Hematopoietic multipotent progenitor cell treated with erythropoietin and hydrocortisone succinate and interleukin-3 and kit ligand, for 15 days (in vitro differentiated cells): Measurements from ENCODE around the gene OR5K2.

Source experiments
- DNase-seq: peaks from one replicate; pipeline ENCODE4 v3.0.0-alpha.2; 2015; ENCODE audit warnings: low spot score

Gene OR5K2

GRCh38 chr3:98497381-98497780 lies at the start of gene OR5K2:
TSS of gene OR5K2 (plus strand) at chr3:98497681. CDS start at chr3:98497681, 0 bp downstream.
- DNase-seq: no peak

- DNase-seq: no peak
Observed at GRCh38 chr3:98449606-98450193, 47.8 kb upstream of the OR5K2 start.

- DNase-seq: no peak
Observed at GRCh38 chr3:98450372-98450771, 47.1 kb upstream of the OR5K2 start.

- no peak for DNase-seq
Observed at GRCh38 chr3:98453827-98454226, 43.7 kb upstream of the OR5K2 start.

- DNase-seq: no peak
Observed at GRCh38 chr3:98454929-98455328, 42.6 kb upstream of the OR5K2 start.

- DNase-seq: no peak
Observed at GRCh38 chr3:98457543-98457942, 39.9 kb upstream of the OR5K2 start.

- no peak for DNase-seq
Observed at GRCh38 chr3:98460220-98460619, 37.3 kb upstream of the OR5K2 start.

GRCh38 chr3:98462901-98463300 lies 34.6 kb upstream of the OR5K2 start, which contains the start of gene OR5K1:
TSS of gene OR5K1 (plus strand) at chr3:98463201. CDS start at chr3:98469577, 6,376 bp downstream.
- no peak for DNase-seq

GRCh38 chr3:98482717-98483482 lies 14.6 kb upstream of the OR5K2 start:
- no peak for DNase-seq

- no peak for DNase-seq
Observed at GRCh38 chr3:98483626-98484025, 13.9 kb upstream of the OR5K2 start.

GRCh38 chr3:98500019-98500418 lies 2.5 kb downstream of the OR5K2 start:
- DNase-seq: no peak

- no peak for DNase-seq
Observed at GRCh38 chr3:98501270-98501669, 3.8 kb downstream of the OR5K2 start.

- no peak for DNase-seq
Observed at GRCh38 chr3:98501863-98502576, 4.5 kb downstream of the OR5K2 start.

GRCh38 chr3:98504539-98504938 lies 7.1 kb downstream of the OR5K2 start:
- DNase-seq: no peak

- no peak for DNase-seq
Observed at GRCh38 chr3:98508582-98508981, 11.1 kb downstream of the OR5K2 start.

- DNase-seq: no peak
Observed at GRCh38 chr3:98512576-98512975, 15.1 kb downstream of the OR5K2 start.

GRCh38 chr3:98513091-98513511 lies 15.6 kb downstream of the OR5K2 start:
- DNase-seq: no peak

GRCh38 chr3:98513736-98514135 lies 16.3 kb downstream of the OR5K2 start:
- no peak for DNase-seq

GRCh38 chr3:98514948-98515347 lies 17.5 kb downstream of the OR5K2 start:
- no peak for DNase-seq

- no peak for DNase-seq
Observed at GRCh38 chr3:98518816-98519215, 21.3 kb downstream of the OR5K2 start.

- no peak for DNase-seq
Observed at GRCh38 chr3:98519351-98519750, 21.9 kb downstream of the OR5K2 start.

GRCh38 chr3:98521897-98522543 lies 24.5 kb downstream of the OR5K2 start:
- peak; percentile 73 for DNase-seq
